Lower leg skin (tissue), 4 donors: ENCODE measurements around the gene PARL. TPM values are rescaled to one million over a fixed set of nuclear protein-coding genes. Genes with fewer than 3 reads are reported as not detected.

ENCODE experiments used
- DNase-seq, 2 donors: peaks; one replicate each; pipeline ENCODE4 v3.0.0-alpha.2; 2019; ENCODE audit warnings: low spot score in 2 of 2
- H3K4me3 ChIP-seq: fragments of 200-600 bp; sonication (generic); 2 replicates; pipeline ENCODE4 v1.5.1; 2017; ENCODE audit warnings: mild to moderate bottlenecking, low read depth; ENCODE audit not compliant: poor library complexity, severe bottlenecking
- POLR2A ChIP-seq, 2 donors: fragments of 450-650 bp; IDR thresholded peaks; one replicate each; pipeline ENCODE4 v1.6.1; 2016 to 2017; ENCODE audit warnings: antibody characterized with exemption in 2 of 2, mild to moderate bottlenecking in 1 of 2, moderate library complexity in 1 of 2
- WGBS, 2 donors: methylation state at CpG; one replicate each; pipeline ENCODE4 v1.1.5; 2018; 5-methylcytosine and 5-hydroxymethylcytosine counted together
- intact Hi-C: fragments of 100-400 bp; cut with DNase I; formaldehyde crosslinking; loops from one replicate; pipeline ENCODE4 v1.15.0; 2023; ENCODE audit warnings: low total_unique reads
- total RNA-seq, 4 donors: library from RNA; depleted of rRNA; stranded (reverse); fragments of >200 nt; gene quantifications; one replicate each; pipeline ENCODE4 v1.1.0, GENCODE V29; 2016
- TF ChIP-seq, protein P1 (sequence below), 3 donors: fragments of 450-650 bp; IDR thresholded peaks; one replicate each; pipeline ENCODE4 v1.5.1; 2016; ENCODE audit warnings: antibody characterized with exemption in 3 of 3, mild to moderate bottlenecking in 3 of 3, moderate library complexity in 2 of 3

PARL gene, protein sequence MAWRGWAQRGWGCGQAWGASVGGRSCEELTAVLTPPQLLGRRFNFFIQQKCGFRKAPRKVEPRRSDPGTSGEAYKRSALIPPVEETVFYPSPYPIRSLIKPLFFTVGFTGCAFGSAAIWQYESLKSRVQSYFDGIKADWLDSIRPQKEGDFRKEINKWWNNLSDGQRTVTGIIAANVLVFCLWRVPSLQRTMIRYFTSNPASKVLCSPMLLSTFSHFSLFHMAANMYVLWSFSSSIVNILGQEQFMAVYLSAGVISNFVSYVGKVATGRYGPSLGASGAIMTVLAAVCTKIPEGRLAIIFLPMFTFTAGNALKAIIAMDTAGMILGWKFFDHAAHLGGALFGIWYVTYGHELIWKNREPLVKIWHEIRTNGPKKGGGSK
- total RNA-seq, result 10 to 100 TPM; 19.5 to 40.5 (median 22.3) TPM

DNA sequence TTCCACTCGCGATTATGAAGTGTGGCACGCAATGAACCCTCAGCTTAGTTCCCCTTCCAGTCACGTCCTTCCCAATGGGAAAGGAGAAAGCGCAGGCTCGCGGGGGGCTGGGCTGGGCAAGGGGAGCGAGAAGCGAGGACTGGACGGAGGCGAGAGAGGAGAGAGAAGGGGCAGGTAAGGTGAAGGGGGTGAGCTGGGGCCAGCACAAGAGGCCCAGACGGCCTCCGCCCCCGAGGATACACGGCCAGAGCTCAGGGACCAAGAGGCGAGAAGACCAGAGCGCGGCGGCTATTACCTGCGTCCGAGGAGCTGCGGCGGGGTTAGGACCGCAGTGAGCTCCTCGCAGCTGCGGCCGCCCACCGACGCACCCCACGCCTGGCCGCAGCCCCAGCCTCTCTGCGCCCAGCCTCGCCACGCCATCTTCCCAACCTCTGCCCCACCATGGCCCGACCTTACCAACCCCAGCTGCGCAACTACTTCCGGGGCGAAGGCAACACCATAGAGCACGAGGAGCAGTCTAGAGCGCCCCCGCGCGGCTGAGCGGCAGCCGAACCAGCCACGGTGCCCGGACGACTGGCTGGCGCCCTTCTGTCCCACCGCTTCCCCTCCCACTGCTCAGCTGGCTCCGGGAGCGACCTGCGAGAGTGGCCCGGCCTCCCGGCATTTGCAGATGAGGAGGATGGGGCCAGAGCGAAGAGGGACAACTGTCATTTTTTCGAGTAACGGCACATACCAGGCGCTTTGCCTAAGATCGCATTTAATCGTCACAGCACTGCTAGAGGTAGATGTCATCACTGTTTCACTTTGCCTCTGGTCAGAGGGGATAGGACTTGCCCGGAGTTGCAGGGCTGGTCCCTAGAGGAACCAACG, at the start of gene PARL:
TSS of gene PARL (minus strand) at position 454 of the 870 bp plus-strand sequence. CDS start at position 420, 34 bp downstream.
- peak; percentile 94 to 99 for DNase-seq
- TF ChIP-seq POLR2A (IDR thresholded peaks at IDR 0.05), result no peak
- TF ChIP-seq, protein P1, sequence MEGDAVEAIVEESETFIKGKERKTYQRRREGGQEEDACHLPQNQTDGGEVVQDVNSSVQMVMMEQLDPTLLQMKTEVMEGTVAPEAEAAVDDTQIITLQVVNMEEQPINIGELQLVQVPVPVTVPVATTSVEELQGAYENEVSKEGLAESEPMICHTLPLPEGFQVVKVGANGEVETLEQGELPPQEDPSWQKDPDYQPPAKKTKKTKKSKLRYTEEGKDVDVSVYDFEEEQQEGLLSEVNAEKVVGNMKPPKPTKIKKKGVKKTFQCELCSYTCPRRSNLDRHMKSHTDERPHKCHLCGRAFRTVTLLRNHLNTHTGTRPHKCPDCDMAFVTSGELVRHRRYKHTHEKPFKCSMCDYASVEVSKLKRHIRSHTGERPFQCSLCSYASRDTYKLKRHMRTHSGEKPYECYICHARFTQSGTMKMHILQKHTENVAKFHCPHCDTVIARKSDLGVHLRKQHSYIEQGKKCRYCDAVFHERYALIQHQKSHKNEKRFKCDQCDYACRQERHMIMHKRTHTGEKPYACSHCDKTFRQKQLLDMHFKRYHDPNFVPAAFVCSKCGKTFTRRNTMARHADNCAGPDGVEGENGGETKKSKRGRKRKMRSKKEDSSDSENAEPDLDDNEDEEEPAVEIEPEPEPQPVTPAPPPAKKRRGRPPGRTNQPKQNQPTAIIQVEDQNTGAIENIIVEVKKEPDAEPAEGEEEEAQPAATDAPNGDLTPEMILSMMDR (IDR thresholded peaks at IDR 0.05), result peak in 1 of 3 donors; percentile 90
- 0% methylated on average over 52 to 63 of the region's 63 CpGs for whole genome bisulfite sequencing, 2 donors
- intact Hi-C loops, result loop anchor here (10.0 kb wide), 1 partner anchor 240 kb away; no protein-coding TSS in a partner anchor
- peak within 1 kb of the TSS; percentile 93 for H3K4me3 ChIP-seq

GRCh38 chr3:183933160-183933559, 48.5 kb upstream of the PARL start:
- TF ChIP-seq, protein P1 (IDR thresholded peaks at IDR 0.05), result no peak
- no peak for TF ChIP-seq POLR2A (IDR thresholded peaks at IDR 0.05)
- no peak for DNase-seq
- intact Hi-C loops, result no loop called here
- H3K4me3 ChIP-seq, result no peak overlapping the region
- WGBS, 2 donors, result 86 to 93% methylated on average over 3 of the region's 3 CpGs

DNA sequence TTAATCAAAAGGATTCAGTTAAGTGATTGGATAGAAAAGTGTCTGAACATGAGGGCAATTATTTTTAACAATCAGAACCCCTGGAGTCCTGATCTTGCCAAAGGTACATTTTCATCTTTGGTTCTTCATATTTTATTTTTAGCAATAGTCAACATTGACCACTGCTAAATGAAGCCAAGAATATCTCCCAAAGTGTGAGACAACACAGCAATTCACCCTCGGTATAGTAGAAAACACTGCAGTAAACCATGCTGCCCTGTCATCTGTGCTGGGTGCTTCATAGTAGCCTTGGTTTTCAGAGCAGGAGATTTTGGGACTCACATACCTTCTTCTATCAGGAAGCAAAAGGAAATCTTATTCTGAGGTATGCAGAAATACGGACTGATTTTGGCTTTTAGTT, 47.2 kb upstream of the PARL start:
- WGBS, 2 donors, result 92 to 95% methylated on average over 2 of the region's 2 CpGs
- no peak for DNase-seq
- no peak overlapping the region for H3K4me3 ChIP-seq
- intact Hi-C loops, result no loop called here
- TF ChIP-seq POLR2A (IDR thresholded peaks at IDR 0.05), result no peak
- TF ChIP-seq, protein P1 (IDR thresholded peaks at IDR 0.05), result no peak

DNA sequence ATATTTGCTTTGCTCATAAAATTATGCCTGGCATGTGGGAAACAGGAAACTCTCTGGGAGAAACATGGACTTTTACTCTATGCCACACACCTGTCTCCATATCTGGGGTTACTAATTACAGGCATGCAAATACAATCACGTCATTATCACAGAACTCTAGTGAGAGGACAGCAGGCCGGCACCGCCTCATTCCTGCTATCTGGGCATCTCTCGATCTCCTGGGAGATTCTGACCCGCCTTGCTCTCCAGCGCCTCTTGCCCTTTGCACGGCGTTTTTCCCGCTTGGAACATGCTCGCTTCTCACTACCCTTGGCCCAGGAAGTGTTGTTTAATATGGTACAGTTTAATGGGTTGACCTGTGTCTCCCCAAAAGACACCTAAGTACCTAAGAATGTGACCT, 45.4 kb upstream of the PARL start:
- DNase-seq, result no peak
- H3K4me3 ChIP-seq, result no peak overlapping the region
- intact Hi-C loops, result no loop called here
- 95 to 98% methylated on average over 10 of the region's 10 CpGs for WGBS, 2 donors
- TF ChIP-seq POLR2A (IDR thresholded peaks at IDR 0.05), result no peak
- TF ChIP-seq, protein P1 (IDR thresholded peaks at IDR 0.05), result no peak

- no peak overlapping the region for H3K4me3 ChIP-seq
- 95 to 99% methylated on average over 3 of the region's 3 CpGs for WGBS, 2 donors
- DNase-seq, result no peak
- intact Hi-C loops, result no loop called here
- TF ChIP-seq POLR2A (IDR thresholded peaks at IDR 0.05), result no peak
Measured at GRCh38 chr3:183927059-183927458, 42.4 kb upstream of the PARL start.

- TF ChIP-seq, protein P1 (IDR thresholded peaks at IDR 0.05), result no peak
- no peak for TF ChIP-seq POLR2A (IDR thresholded peaks at IDR 0.05)
- DNase-seq, result peak in 1 of 2 donors; percentile 24
- 61% methylated on average over 7 of the region's 7 CpGs for WGBS, 2 donors
- H3K4me3 ChIP-seq, result no peak overlapping the region
- intact Hi-C loops, result no loop called here
Measured at GRCh38 chr3:183924956-183925355, 40.3 kb upstream of the PARL start.
